Stimulated activated CD8-positive, alpha-beta memory T cell treated with anti-CD3 and anti-CD28 coated beads, Interleukin-12 subunit alpha, Interleukin-12 subunit beta, amount 100 ng/mL, for 24 hours (primary cell): ENCODE results near the gene CSRNP3.
"Not testable (repeated sequence)": the region's sequence is repeated elsewhere in the genome, so short reads cannot be mapped to it uniquely, and the experiment has no call there.

Source experiments
- DNase-seq: peaks from one replicate; pipeline ENCODE4 v3.0.0-alpha.2; 2020; ENCODE audit errors: extremely low read depth

Gene CSRNP3

DNA sequence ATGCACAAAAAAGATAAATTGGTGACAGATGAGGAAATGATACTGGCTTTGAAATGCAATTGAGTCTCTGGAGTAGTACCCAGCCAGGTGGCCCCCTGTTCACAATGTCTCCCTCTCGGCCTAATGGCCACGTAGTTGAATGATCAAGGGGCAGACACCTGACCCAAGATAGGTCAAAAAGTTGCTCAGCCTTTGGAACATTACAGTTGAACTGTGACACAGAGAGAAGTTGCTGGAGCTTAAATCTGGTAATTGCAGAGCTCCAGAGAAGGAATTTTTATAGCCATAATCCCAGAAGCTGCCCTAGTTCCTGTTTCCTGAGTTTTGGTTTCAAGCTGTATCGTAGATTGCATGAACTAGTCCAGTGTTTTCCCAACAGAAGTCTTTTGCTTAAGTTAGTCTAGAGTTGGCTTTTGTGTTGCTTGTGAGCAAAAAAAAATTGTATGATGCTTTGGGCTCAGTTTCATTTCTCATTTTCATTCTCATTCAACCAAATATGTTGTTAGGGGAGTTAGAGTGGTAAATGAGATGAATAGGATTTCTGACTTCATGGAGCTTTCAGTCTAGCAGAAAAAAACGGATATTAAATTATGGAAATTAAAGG is 117.9 kb downstream of the CSRNP3 start:
- DNase-seq, result no peak

DNA sequence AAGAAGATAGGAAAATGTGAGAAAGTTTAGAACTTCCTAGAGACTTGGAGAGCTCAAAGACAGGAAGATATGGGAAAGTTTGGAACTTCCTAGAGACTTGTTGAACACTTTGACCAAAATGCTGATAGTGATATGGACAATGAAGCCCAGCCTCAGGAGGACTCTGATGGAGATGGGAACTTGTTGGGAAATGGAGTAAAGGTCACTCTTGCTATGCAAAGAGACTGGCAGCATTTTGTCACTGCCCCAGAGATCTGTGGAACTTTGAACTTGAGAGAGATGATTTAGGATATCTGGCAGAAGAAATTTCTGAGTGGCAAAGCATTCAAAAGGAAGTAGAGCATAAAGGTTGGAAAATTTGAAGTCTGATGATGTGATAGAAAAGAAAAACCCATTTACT is 121.5 kb downstream of the CSRNP3 start:
- not testable (repeated sequence) for DNase-seq

DNA sequence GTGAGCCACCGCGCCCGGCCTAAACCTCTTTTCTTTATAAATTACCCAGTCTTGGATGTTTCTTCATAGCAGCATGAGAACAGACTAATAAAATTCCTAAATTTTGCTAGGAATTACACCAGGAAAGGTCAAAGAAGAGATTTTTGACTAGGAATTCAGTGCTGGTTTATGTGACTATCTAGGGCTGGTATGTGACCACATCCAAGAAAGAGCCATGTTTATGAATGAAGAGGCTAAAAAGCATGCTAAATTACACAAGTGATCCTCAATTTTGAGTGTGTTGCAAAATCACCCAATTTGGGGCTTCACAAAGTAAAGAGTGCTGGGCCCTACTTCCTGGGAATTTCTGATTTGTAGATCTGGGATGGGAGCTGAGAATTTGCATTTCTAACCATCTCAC is 123.6 kb downstream of the CSRNP3 start:
- no peak for DNase-seq

DNA sequence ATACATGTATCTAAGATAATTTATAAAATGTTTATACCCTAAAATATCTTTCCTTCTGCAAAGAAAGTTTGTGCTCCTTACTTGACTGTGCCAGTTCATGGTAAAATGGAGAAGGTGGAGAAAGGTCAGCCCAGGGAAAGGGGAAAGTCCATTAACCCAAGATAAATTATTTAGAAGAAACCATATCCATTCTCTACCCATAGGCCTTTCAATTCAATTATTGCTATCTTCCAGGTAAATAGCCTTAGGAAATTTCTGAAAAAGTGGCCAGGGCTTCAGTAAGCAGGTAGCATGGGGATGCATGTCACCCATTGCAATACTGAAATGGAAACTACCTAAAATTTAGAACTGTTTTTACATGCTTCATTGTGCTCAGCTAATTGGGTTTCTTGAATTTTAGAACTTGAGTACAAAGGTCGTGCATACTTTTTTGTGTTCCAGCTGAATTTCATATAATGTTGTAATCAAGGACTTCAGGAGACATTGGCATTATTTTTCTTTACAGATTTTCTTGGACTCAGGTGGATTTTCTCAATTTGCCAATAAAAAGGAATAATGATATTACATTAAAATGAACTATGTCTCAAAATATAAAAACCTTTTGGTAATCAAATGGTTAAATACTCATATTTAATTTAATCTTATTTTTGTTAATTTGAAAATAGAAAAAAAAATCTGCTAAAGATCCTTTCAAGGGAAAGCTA is 124.9 kb downstream of the CSRNP3 start:
- DNase-seq, result no peak

DNA sequence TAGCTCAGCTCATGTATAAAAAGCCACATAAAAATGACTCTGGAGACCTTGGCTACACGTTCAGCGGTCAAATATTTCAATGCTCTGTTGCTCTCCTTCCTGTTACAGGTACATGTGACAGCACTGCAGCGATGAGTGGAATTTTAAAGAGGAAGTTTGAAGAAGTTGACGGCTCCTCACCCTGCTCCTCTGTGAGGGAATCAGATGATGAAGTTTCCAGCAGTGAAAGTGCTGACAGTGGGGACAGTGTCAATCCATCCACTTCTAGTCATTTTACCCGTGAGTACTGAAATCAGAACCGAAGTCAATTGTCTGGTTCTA is 125.4 kb downstream of the CSRNP3 start:
- no peak for DNase-seq

DNA sequence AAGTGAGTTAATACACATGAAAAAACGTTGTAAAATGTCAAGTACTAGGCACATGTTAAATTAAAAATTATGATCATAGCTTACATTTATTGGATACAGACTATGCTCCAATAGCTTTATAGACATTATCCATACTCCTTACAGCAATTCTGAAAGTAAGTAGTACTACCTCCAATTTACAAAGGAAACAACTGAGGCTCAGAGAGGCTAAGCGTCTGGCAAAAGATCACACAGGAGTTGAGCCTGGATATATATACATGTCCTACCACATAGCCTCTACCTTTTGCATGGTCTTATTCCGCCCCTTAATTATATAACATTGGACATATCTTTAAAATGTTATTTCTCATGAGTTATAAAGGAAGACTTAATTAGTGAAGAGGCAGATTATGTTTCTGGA is 127.3 kb downstream of the CSRNP3 start:
- DNase-seq, result no peak

DNA sequence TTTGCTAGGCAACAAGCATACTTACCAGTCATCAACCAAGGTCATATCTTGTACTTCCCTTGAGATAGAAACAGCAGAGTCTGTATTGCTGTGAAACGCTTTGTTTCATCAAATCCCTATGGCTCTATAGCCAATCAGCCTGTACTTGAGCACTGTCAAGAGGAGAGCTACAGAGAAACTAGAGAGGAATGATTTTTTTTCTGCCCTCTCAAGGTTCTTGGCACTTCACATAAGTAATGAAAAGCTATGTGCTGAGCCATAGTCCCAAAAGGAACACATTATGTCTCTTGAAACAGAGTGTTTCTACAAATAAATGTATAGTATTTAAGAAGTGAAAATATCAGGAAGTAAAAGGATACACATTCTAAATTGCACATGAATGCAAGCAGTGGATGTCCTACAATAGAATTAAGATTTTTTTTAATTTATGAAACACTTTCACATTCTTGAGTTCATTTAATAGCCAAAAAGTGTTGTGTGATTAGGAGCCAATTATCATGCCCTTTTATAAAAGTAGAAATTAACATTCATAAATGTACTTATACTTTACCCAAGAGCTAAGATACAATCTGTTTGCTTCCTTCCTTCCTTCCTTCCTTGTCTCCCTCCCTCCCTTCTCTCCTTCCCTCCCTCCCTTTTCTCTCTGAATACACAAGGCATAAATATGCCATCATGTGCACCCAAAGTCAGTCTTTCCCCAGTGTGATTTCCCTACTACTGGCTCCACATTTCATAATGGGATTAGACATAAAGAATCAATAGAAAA is 131.8 kb downstream of the CSRNP3 start:
- DNase-seq, result no peak

DNA sequence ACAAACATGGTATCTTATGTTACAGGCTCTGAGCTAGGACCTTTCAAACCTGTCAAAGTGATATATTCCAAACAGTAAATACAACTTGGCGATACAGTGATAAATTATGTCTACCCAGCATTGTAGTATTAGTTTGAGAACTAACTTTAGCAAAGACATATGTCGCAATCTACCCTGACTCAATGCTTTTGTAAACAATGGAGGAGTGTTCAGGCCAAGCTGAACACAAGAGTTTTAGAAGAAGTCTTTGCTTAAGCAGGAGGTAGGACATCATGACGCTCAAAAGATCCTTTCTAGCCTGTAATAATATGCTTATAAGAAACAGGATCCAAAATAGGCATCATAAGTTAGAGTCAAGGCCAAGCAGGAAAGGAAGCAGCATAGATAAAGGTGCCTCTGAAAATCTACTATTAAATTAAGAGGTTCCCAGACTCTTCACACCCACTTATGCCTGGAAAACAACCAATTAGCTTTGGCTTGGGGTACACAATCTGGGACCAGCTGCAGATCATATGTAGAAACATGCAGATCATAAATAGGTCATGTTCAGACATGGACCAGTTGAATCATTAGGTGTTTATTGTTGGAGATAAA is 132.5 kb downstream of the CSRNP3 start:
- no peak for DNase-seq

DNA sequence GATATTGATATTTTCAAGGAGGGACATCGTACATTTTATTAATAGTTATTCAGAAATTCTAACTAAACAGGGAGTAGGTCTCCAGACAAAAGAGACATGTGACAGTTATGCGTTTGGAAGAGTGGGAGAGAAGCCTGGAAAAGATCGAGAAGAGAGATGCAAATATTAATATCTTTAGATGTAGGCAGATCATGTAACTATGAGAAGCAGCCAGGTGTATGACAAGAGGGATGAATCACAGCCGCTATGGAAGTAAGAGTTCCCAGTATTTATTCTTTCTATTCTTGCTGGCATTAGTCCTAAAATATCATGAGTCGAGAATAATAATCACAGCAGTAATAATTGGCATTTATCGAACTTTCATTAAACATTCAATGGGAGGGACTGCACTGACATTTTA is 140.2 kb downstream of the CSRNP3 start:
- no peak for DNase-seq

DNA sequence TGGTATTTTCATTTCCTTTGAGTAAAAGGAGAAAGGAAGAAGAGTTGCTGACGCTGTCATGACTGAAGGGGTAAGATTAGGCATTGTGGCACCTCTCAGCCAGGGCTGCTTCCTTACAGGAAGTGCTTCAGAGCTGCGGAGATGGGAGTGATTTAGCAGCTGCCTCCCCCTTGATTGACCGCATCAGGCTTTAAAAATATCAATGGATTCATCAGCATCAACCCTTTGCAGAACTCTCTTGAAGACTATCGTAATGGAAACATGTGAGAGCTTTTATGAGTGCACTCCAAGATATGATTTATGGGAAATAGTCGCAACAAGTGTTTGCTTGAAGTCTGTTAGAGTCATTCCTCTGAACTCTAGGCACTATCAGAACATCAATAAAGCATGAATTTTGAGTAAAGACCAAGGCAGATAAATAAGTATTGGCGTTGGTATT is 141.1 kb downstream of the CSRNP3 start:
- DNase-seq, result no peak

DNA sequence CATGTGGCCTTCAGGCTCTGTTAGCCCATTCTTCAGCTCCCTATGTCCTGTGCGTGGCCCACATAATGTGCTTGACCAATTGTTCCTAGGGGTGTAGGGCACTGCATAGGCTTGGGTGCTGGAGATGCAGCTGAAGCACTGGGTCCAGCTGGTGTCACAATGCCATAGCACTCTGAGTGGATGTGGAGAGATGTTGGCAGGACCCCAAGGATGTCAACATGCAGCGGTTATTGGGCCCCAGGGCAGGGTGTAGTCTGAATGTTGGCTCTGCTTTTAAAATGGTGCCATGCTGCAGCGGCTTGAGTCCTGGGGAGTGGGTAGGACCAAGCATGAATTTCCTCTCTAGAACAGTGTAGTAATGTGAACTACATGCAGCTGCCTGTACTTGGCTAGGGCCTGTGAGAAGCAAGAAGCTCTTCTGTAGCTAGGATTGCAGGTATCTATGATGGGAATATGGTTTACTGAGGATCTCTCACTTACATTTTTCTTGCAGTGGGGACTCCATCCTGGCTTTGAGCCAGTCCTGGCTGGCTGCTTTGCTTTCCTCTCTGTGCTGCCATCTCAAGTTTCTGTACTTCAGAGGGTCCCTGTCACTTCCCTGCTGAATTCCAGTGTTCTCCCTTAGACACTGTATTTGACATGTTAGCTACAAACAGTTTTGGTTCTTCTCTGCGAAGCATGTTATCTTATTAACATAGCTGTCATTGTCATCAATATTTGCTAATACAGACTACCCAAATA is 148.4 kb downstream of the CSRNP3 start:
- no peak for DNase-seq

DNA sequence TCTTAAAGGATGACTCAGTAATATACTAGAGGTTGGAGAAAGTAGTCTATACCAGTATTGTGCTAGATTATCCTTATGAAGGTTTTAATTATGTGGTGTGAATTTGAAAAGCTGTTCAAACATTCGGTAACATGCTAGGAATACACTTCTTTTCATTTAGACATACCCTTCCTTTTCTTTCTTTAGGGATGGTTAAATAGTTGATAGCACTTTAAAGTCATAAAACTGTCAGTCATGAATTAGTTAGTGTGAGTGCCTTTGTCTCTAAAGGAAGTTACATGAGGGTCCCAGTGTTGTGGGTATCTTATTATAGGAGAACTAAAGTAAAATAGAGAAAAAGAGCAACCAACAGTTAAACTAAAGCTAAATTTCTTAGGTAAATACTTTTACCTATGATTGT is 149.3 kb downstream of the CSRNP3 start:
- no peak for DNase-seq

DNA sequence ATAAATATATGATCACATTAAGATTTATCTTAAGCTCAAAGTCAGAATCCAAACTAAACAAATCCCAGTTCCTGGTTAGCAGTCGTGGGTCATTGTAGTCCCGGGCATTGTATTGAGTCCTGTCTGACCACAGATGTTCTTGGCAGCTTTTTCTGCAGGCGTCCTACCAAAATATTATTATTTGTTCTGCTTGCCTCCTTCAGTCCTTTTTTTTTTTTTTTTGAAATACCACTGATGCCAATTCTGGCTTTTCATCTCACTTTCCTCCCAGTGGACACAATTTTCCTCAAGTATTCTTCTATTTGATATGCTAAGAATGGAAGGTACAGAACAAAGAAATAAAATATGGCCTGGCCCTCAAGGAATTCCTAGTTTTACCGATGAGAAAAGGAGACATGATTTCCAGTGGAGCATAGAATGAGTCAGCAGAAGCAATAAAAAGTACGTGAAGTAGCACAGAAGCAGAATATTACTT is 151.6 kb downstream of the CSRNP3 start:
- DNase-seq, result no peak

DNA sequence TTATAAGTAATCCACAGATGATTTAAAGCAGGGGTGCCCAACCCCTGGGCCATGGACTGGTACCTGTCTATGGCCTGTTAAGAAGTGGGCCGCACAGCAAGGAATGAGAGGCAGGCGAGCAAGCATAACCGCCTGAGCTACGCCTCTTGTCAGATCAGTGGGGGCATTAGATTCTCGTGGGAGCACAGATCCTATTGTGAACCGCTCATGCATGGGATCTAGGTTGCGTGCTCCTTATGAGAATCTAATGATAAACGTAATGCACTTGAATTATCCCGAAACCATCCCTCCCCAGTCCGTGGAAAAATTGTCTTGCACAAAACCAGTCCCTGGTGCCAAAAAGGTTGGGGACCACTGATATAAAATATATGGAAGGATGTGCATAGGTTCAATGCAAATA is 153.7 kb downstream of the CSRNP3 start:
- no peak for DNase-seq

DNA sequence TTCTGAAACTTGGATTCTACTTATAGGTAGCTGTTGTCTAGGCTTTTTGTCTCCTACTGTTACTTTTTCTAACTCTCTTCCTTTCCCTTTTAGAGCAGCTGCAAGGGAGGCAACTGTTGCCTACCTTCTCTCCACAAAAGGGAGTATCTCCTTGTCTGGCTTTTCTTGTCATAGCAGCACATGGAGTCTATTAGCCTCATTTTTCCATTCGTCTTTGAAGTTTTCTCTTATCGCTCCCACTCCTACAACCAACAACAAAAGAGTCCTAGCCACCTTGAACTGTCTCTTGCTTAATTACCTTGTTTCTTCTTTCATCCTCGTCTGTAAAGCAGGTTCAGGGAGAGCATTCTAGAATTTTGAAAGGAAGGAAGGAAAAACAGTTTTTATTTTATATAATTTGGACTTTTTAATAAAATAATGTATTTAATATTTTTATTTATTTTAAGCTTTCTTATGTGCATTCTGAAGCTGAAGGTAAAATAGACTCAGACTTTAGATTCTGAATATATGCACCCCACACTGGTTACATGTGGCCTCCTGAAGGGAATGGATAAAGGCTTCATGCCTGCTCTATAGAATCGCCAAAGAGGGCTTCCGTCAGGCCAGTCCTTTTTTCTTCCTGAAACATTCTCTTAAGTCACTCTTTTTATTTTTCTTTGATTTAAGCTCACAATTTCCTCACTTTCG is 154.4 kb downstream of the CSRNP3 start:
- DNase-seq, result no peak

DNA sequence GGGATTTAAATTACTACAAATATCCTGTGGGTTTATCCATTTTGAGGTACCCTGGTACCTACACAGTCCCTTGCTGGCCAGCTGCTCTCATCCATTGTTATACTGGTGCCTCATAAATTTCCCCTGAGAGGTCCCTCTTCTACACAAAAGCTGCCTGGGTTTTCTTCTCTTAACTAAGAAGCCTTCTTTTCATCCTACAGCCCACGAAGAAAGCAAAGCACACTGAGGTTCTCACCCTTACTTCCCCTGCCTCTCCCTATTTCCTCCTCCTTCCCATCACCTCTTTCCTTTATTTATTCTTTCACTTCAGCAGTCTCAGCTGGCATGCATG is 154.9 kb downstream of the CSRNP3 start:
- DNase-seq, result no peak

DNA sequence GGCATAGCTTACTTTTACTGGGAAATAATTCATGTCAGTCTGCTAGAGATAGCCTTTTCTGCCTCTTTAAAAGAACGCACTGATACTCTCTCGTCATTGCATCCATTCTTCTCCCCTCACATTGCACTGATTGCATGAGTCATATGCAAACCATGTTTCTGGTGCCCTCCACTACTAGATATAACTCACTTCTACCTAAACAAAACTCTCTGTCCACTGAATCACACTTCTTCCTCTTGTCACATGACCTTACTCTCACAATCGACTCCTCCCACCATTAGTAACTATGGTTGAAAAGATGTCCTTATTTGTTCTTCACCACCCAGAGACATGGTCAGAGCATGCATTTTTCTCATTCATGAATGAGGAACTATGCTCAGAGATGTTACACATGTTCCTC is 158.0 kb downstream of the CSRNP3 start:
- DNase-seq, result no peak

DNA sequence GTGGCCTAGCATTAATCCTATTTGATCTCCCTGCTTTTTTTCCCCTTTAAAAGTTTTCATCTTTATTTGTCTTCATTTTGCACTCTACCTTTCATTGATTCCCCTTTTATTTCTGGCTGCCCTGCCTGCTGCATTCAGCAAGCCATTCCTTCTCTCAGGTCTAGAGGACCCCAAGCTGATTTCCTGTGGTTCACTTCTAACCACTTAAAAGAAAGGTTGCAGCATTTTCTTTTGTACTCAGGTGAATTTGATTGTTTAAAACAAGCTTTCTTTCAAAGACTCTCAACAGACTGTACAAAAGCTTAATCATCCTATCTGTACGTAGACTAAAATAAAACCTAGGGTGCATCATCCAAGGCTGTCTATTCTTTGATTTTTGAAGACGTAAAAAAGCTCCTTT is 160.3 kb downstream of the CSRNP3 start:
- DNase-seq, result no peak

DNA sequence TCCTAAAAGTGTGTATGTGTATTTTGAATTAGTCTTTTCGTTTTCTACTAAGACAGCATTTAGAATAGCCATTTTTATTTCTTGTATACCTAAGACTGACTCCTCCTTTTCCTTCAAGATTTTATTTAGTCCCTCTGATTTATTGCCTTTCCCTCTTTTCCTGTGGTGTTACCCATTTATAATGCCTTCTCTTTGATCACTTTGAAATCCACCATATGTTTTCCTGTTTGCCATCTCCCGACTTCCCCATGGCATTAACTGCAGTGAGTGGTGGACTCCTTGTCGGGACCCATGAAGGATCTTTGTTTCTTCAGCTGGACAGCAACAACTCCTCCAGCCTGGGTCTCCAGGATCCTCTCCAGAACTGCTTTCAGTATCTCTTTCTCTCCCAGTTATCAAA is 160.7 kb downstream of the CSRNP3 start:
- DNase-seq, result no peak

DNA sequence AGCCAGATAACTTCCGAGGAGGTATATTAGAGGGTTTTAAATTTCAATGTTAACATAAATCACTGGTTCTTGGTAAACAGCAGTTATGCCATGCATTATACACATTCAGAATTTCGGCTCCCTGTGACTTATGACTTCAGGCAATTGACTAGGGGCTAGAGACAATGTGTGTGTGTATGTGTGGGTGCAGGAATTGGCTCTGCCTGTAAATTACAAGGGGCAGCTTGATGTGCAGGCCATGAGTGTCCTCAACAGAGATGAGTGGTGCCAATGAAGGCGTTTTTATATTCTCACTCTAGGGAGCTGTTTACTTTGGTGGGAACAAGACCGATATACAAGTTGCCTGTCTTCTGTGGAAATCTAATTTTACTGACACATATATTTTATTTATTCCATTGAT is 161.6 kb downstream of the CSRNP3 start:
- no peak for DNase-seq

DNA sequence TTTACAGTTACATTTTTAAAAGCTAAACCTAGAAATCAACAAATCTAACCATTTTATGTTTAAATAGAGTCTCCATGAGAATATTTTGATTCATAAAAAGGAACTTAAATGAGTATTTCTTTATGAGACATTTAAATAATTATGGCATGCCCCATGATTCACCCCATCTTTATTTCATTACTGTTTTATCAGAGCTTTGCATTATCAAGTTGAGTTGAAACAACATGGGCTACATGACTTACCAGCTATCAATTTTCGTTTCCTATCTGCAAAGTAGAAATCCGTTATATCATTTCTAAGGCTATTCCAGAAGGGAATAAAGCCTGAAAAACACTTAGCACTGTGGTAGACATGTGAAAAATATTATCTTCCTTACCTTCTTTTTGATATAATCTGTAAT is 163.1 kb downstream of the CSRNP3 start:
- no peak for DNase-seq

DNA sequence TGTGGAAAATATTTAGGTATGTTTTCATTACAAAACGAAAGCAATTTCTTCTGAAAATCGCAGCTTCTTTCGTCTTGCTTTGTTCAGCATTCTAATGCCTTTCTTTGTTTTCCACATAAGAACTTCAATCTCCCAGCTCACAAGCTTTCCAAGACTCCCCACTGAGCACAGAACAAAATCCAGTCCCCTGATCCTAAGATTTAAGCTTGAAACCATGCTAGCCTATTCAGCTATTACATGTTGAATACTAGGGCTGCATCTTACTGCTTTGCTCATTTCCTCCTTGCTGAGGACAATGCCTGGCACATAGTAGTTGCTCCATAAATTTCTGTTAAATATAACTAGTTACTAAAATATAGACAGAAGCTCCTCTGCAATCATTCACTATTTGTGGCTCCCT is 163.9 kb downstream of the CSRNP3 start:
- DNase-seq, result no peak
